HG02970 (cell line): ENCODE measurements around the gene ARHGAP15.

Experiments
- ATAC-seq: cut with Tn5 transposase; IDR thresholded peaks from one replicate; pipeline ENCODE4 v1.9.1; 2021; ENCODE audit warnings: mild to moderate bottlenecking, moderate library complexity, moderate number of reproducible peaks; ENCODE audit not compliant: unreplicated experiment, low FRiP score

ARHGAP15 gene

GRCh38 chr2:143329288-143329687, 200.1 kb downstream of the ARHGAP15 start:
- no peak for ATAC-seq

- ATAC-seq: no peak
Observed at GRCh38 chr2:143333168-143333791, 204.1 kb downstream of the ARHGAP15 start.

- ATAC-seq: no peak
Observed at GRCh38 chr2:143333847-143334246, 204.6 kb downstream of the ARHGAP15 start.

- ATAC-seq: no peak
Observed at GRCh38 chr2:143334837-143335236, 205.6 kb downstream of the ARHGAP15 start.

GRCh38 chr2:143336719-143337210, 207.5 kb downstream of the ARHGAP15 start:
- ATAC-seq: no peak

- no peak for ATAC-seq
Observed at GRCh38 chr2:143341478-143341877, 212.3 kb downstream of the ARHGAP15 start.

GRCh38 chr2:143344780-143345179, 215.6 kb downstream of the ARHGAP15 start:
- no peak for ATAC-seq

GRCh38 chr2:143345887-143346787, 216.9 kb downstream of the ARHGAP15 start:
- no peak for ATAC-seq

GRCh38 chr2:143347271-143347695, 218.1 kb downstream of the ARHGAP15 start:
- no peak for ATAC-seq

- no peak for ATAC-seq
Observed at GRCh38 chr2:143347901-143348414, 218.7 kb downstream of the ARHGAP15 start.

- no peak for ATAC-seq
Observed at GRCh38 chr2:143354050-143354750, 225.0 kb downstream of the ARHGAP15 start.

- no peak for ATAC-seq
Observed at GRCh38 chr2:143355870-143356269, 226.7 kb downstream of the ARHGAP15 start.

GRCh38 chr2:143356336-143356735, 227.1 kb downstream of the ARHGAP15 start:
- no peak for ATAC-seq

GRCh38 chr2:143356736-143357446, 227.7 kb downstream of the ARHGAP15 start:
- ATAC-seq: no peak

- no peak for ATAC-seq
Observed at GRCh38 chr2:143357966-143358365, 228.7 kb downstream of the ARHGAP15 start.

- no peak for ATAC-seq
Observed at GRCh38 chr2:143361346-143361745, 232.1 kb downstream of the ARHGAP15 start.

- no peak for ATAC-seq
Observed at GRCh38 chr2:143371616-143372015, 242.4 kb downstream of the ARHGAP15 start.

GRCh38 chr2:143375384-143375880, 246.2 kb downstream of the ARHGAP15 start:
- ATAC-seq: no peak

- ATAC-seq: no peak
Observed at GRCh38 chr2:143378996-143379395, 249.8 kb downstream of the ARHGAP15 start.

GRCh38 chr2:143379955-143380354, 250.7 kb downstream of the ARHGAP15 start:
- ATAC-seq: no peak
